ENCODE data around the gene WNT4.

The WNT4 gene

DNA sequence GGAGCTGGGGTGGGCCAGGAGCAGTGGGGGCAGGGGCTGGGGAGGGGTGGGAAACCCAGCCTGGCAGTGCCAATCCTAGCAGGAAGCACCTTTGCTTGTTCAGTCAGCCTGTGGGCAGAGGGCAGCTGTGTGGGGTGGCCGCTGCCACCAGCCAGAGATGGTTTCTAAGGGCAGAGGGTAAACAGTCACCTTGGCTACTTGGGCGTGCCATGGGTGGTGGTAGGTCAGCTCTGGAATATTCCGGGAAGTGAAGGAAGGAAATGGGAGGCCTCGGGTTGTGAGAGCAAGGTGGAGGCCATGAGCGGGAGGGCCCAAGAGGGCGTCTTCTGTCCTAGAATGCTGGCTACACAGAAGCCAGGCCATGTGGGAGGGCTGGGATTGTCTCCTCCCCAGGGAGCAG, 20.7 kb upstream of the WNT4 start:
- no peak for DNase-seq (ENCODE audit: low spot score)

DNA sequence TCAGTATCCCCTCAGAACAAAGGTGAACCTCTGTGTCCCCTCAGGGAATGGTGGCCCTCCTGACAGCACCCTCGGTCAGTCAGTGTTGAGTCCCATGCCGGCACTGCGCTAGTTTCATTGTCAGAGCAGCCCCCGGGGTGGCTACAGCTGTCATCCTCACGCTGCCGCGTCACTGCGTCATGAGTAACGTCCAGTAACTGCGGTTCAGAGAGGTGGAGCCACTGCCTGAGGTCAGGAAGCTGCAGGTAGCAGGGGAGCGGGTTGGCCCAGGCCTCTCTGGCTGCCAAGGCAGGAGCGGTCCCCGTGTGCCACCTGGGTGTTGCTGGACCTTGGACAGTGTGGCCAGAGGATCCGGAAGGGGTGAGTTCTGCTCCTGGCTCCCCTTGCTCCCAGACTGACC, 20.2 kb upstream of the WNT4 start:
- no peak for DNase-seq (ENCODE audit: low spot score)

- DNase-seq (ENCODE audit: low spot score): no peak
Observed at GRCh38 chr1:22159891-22160290, 17.0 kb upstream of the WNT4 start.

GRCh38 chr1:22158654-22159053, 15.8 kb upstream of the WNT4 start:
- DNase-seq (ENCODE audit: low spot score): no peak

GRCh38 chr1:22157359-22157966, 14.6 kb upstream of the WNT4 start:
- no peak for DNase-seq (ENCODE audit: low spot score)

GRCh38 chr1:22155517-22155916, 12.6 kb upstream of the WNT4 start:
- DNase-seq (ENCODE audit: low spot score): no peak

DNA sequence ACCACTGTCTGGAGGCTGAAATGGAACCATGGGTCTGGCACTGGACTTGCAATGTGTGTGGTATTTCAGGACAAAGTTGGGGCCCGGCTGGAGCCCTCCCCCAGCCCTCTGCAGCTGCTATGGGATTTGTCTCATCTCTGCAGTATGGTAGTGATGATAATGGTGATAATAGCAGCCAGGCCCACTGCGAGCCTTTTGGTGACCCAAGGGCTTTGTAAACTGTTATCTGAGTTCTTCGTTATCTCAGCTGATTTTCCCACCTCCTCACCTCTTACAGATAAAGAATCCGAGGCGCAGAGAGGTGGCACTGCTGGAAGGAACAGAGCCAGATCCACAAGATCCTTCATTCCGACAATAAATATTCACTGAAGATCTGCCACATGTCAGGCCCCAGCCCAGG, 11.7 kb upstream of the WNT4 start:
- DNase-seq (ENCODE audit: low spot score): no peak

DNA sequence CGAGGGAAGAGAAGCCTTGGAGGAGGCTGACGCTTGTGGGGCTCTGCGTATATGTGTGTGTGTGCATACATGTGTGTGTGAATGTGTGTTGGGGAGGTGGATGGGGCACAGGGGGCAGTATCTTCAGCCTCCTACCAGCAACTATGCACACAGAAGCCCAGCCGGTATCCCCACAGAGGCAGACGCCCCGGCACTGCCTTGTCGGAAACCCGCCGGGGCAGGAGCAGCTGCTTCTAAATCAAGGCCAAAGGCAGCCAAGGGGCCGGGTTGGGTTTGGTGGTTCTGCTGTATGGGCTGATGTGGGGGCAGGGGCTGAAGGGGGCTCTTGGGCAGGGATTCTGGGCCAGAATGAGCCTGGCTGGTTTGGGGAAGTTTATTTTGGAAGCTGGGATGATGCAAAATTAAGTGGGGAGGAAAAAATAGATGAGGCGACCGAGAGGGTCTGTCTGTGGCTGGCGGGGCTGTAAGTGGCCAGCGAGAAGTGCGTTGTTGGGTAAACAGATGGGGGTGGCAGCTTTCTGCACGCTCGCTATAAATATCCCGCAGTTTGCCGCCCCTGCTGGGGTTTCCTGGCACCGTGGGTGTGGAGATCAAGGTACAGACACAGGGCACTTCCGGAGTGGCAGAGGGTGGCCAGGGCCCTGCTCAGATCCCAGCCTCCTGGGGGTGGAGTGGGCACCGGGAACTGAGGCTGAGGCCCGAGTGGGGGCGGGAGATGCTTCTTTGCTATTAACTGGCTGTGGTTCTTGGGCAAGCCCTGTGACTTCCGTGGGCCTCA, 11.0 kb upstream of the WNT4 start:
- DNase-seq (ENCODE audit: low spot score): no peak

DNA sequence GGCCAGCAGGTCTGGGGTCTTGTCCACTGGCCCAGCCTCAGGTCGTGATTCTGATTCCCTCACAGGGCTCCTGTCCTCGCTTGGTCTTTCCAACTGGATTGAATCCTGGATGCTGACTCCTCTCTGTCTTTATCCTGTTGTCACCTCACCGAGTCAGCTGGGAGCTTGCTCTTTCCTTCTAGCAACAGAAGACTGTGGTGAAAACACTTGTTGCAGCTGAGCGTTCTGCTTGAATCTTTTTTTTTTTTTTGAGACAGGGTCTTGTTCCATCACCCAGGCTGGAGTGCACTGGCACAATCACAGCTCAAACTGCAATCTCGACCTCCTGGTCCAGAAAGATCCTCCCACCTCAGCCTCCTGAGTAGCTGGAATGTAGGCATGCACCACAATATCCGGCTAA, 8.0 kb upstream of the WNT4 start:
- DNase-seq (ENCODE audit: low spot score): no peak

- peak; percentile 72 for DNase-seq (ENCODE audit: low spot score)
Observed at GRCh38 chr1:22142315-22143064, 407 bp downstream of the WNT4 start.

- DNase-seq (ENCODE audit: low spot score): peak; percentile 41
Observed at GRCh38 chr1:22141554-22142314, 1.2 kb downstream of the WNT4 start.

DNA sequence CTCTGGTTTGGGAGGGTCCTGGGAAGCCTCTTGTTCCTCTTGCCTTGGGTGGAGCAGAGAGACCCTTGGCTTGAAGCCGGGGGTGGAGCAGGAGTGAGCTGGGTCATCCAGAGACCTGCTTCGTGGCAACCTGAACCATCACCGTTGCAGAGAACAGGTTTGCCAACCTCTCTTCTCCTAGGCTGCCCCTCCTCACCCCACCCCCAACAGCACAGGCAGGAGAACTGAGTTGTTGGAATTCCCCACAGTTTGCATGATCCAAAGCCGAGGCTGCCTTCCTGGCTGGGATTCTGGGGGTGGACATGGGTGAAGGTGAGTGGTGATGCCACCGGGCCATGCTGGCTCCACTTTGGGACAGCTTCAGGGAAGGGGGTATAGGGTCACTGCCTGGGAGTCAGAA, 2.2 kb downstream of the WNT4 start:
- DNase-seq (ENCODE audit: low spot score): no peak

DNA sequence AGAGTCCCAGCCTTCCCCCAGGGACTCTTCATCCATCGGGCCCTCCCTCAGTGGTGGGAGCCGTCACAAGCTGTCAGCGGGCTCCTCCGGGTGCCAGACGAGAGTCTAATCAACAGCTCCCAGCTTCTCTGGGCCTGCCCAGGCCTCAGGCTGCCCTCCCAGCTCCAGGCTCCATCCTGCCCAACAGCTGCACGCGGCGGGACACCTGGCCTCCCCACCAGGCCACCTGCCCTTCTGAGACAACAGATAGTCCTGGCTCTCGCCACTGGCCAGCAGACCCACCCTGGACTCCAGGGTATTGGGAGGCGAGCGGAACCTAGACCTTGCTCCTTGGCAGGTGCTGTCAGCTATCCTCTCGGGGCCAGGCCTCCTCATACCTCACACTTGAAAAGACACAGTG, 3.1 kb downstream of the WNT4 start:
- DNase-seq (ENCODE audit: low spot score): no peak

DNA sequence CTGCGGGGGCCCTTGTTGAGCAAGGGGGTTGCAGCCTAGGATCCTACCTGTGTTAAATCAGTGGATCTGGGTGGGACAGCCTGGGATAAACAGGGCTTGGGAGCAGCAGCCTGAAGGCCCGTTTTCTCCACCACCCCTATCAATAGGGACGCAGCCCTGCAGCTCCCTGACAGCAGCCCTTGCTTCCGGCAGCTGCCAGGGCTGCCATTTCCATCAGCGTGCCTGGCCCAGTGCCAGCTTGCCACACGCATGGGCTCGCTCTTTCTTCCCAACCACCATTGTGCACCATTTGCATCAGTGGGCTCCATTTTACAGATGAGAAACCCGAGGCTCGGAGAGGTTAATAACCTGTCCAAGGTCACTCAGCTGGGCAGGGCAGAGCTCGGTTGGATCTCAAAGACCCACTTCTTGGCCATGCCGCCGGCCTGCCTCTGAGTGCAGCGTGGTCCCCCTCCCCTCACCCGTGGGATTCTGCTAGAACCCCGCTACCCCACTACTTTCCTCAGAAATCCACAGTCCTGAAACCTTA, 3.8 kb downstream of the WNT4 start:
- no peak for DNase-seq (ENCODE audit: low spot score)

- no peak for DNase-seq (ENCODE audit: low spot score)
Observed at GRCh38 chr1:22137004-22137720, 5.7 kb downstream of the WNT4 start.

- DNase-seq (ENCODE audit: low spot score): peak; percentile 42
Observed at GRCh38 chr1:22133931-22134324, 9.0 kb downstream of the WNT4 start.

DNA sequence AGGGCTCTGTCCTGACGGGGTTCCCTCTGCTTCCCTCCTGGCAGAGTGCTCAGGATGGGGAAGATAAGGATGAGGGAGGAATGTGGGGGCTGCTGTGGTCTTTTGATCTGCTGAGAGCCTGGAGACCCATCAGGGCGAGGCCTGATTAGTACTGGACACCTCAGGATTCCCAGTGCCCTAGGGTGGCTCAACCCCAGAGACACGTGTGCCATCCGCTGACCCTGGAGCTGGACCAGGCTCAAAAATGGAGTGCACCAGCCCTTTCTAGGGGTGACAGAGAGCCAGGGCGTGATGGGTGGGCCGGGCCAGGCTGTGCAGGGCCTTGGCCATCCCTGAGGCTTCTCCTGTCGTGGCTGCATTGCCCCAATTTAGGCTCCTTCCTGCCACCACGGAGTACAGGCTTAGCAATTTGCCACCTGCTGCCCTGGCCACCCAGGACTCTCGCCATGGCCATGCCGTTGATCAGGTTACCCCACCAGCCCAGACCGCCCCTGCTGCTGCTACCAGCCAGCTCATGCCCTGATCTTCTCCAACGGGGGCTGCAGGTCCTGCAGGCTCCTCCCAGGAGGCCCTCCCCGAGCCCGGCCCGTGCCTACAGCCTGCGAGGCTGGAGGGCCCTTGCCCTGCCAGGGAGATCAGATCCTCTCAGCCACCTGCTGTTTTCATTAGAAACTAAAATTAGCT, 9.5 kb downstream of the WNT4 start:
- peak; percentile 49 for DNase-seq (ENCODE audit: low spot score)

- DNase-seq (ENCODE audit: low spot score): no peak
Observed at GRCh38 chr1:22132517-22133235, 10.2 kb downstream of the WNT4 start.

DNA sequence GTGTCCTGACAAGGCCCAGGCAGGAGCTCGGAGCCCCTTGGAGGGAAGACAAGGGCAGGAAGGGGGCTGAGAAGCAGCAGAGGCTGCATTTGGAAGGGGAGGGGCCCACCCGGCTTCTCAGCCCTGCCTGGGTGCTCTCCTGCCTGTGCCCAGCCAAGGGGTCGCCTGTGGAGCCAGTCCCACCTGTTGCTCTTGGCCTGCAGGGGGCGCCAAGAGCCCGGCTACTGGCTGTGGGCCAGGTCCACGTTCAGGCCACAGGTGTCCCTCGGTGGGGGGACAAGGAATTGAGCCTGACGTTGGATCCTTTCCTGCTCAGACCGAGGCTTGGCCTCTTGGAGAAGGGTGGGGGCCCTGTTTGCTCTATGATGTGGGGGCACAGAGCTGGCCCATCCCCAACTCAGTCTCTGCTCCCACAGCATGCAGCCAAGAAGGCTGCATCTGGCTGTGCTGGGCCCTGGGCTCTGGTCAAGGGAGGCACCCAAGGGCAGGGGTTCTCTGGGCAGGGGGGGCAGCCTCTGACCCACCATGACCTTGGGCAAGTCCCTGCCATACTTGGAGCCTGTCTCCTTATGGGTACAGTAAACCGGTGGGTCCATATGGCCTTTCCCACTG, 10.9 kb downstream of the WNT4 start:
- peak; percentile 97 for DNase-seq (ENCODE audit: low spot score)

DNA sequence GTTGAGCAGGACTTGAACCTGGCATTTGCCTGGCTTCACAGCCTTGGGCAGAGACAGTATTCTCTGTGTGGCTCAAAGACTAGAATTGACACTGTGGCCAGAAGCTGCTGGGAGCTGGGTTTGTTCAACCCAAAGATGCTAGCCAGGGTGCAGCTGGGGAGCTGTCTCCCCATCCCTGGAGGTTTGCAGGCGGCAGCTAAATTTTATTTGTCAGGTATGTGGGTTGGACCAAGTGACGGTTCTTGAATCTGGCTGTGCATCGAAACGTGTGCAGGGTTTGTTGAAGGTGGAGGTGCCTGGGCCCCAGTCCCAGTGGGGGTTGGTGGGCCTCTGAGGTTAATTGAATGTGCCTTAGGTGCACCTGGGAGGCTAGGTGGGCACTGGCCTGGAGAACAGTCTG, 11.8 kb downstream of the WNT4 start:
- DNase-seq (ENCODE audit: low spot score): no peak

Measured in iPS-NIHi11 (cell line).